B cell (primary cell): ENCODE data around the gene ATP12A. TPM values are rescaled to one million over a fixed set of nuclear protein-coding genes. Genes with fewer than 3 reads are reported as not detected.

Source experiments
- ATAC-seq: fragments of 200-7000 bp; cut with Tn5 transposase; one replicate; pipeline ENCODE4 v1.10.0; 2021; ENCODE audit warnings: low read depth, mild to moderate bottlenecking, moderate number of reproducible peaks, moderate library complexity
- CTCF ChIA-PET: fragments of 350-600 bp; sonication (Branson Sonifier 250); formaldehyde crosslinking; loops from one replicate; lab custom pipeline; 2021; ENCODE audit warnings: antibody characterized with exemption, inconsistent platforms; lab: Charles Lee
- POLR2A ChIA-PET: fragments of 350-600 bp; sonication (Branson Sonifier 250); formaldehyde crosslinking; loops from one replicate; lab custom pipeline; 2021; ENCODE audit warnings: antibody characterized with exemption; lab: Charles Lee
- DNase-seq: peaks from one replicate; pipeline ENCODE4 v3.0.0; 2013
- H2AFZ ChIP-seq: 2 replicates; pipeline ENCODE4 v1.6.1; 2012; ENCODE audit warnings: mild to moderate bottlenecking, low read depth, low read length; ENCODE audit not compliant: insufficient read depth, poor library complexity, severe bottlenecking
- H3K27ac ChIP-seq, 2 donors: 1 replicate in 1 of 2; 2 replicates in 1 of 2; pipeline ENCODE4 v1.5.1; 2012 to 2013; ENCODE audit warnings: low read length in 2 of 2, mild to moderate bottlenecking in 2 of 2, moderate library complexity in 1 of 2
- H3K27me3 ChIP-seq, 4 experiments: fragments of 200-600 bp in 1 of 4; sonication (generic) in 1 of 4; replicated peaks in 1 of 4; 1 replicate in 2 of 4; 2 replicates in 2 of 4; pipeline versions ENCODE4 v1.6.1 to v1.7.0; 2013 to 2016; ENCODE audit warnings: low read length in 3 of 4, mild to moderate bottlenecking in 2 of 4, mixed read lengths in 1 of 4, moderate library complexity in 1 of 4; ENCODE audit not compliant: insufficient read depth in 4 of 4, control insufficient read depth in 3 of 4; ENCODE audit errors: control extremely low read depth in 1 of 4
- H3K36me3 ChIP-seq, 2 experiments: replicated peaks in 1 of 2; 1 replicate in 1 of 2; 2 replicates in 1 of 2; pipeline versions ENCODE4 v1.6.1 to v1.7.1; 2013; ENCODE audit warnings: low read length in 1 of 2; ENCODE audit not compliant: insufficient read depth in 2 of 2, control insufficient read depth in 1 of 2; ENCODE audit errors: control extremely low read depth in 1 of 2, extremely low read depth in 1 of 2
- H3K4me1 ChIP-seq, 2 donors: fragments of 200-600 bp in 1 of 2; sonication (generic) in 1 of 2; 1 replicate in 1 of 2; 2 replicates in 1 of 2; pipeline versions ENCODE4 v1.5.1 to v1.6.1; 2013 to 2017; ENCODE audit warnings: low read length in 2 of 2; ENCODE audit not compliant: control insufficient read depth in 2 of 2, insufficient read depth in 2 of 2
- H3K4me2 ChIP-seq: replicated peaks from 2 replicates; pipeline ENCODE3; 2012; ENCODE audit warnings: mild to moderate bottlenecking, low read depth, low read length; ENCODE audit not compliant: poor library complexity, severe bottlenecking
- H3K4me3 ChIP-seq, 5 experiments: fragments of 200-600 bp in 1 of 5; sonication (generic) in 1 of 5; 1 replicate in 3 of 5; 2 replicates in 2 of 5; pipeline versions ENCODE4 v1.5.1 to v1.7.0; 2011 to 2016; ENCODE audit warnings: low read length in 4 of 5, mild to moderate bottlenecking in 4 of 5, low read depth in 2 of 5, control low read depth in 1 of 5, moderate library complexity in 1 of 5; ENCODE audit not compliant: insufficient read depth in 1 of 5; ENCODE audit errors: control extremely low read depth in 1 of 5, extremely low read depth in 1 of 5
- H3K79me2 ChIP-seq: fragments of 200-600 bp; sonication (generic); one replicate; pipeline ENCODE4 v1.6.0; 2016; ENCODE audit warnings: low read length; ENCODE audit not compliant: control insufficient read depth, insufficient read depth
- H3K9ac ChIP-seq: fragments of 200-600 bp; sonication (generic); 2 replicates; pipeline ENCODE4 v1.6.1; 2017; ENCODE audit warnings: mild to moderate bottlenecking, low read length, moderate library complexity
- H3K9me3 ChIP-seq, 3 donors: one replicate each; pipeline versions ENCODE4 v1.6.1 to v1.7.1; 2013; ENCODE audit warnings: low read length in 2 of 3; ENCODE audit not compliant: control insufficient read depth in 2 of 3, insufficient read depth in 1 of 3; ENCODE audit errors: control extremely low read depth in 1 of 3
- H4K20me1 ChIP-seq: 2 replicates; pipeline ENCODE4 v1.6.0; 2012; ENCODE audit warnings: mild to moderate bottlenecking, low read length; ENCODE audit not compliant: insufficient read depth, control insufficient read depth, poor library complexity, severe bottlenecking
- H3K27ac Mint-ChIP-seq: one replicate; pipeline ENCODE4 v1.8.0; 2021; ENCODE audit warnings: mixed read lengths
- H3K27me3 Mint-ChIP-seq: one replicate; pipeline ENCODE4 v1.8.0; 2021; ENCODE audit warnings: mixed read lengths
- H3K4me1 Mint-ChIP-seq: one replicate; pipeline ENCODE4 v1.8.0; 2021; ENCODE audit warnings: mixed read lengths
- H3K4me3 Mint-ChIP-seq: one replicate; pipeline ENCODE4 v1.8.0; 2021; ENCODE audit warnings: mixed read lengths
- H3K9me3 Mint-ChIP-seq: one replicate; pipeline ENCODE4 v1.8.0; 2022; ENCODE audit warnings: mixed read lengths; ENCODE audit not compliant: insufficient read depth
- CTCF ChIP-seq: fragments of 200-600 bp; IDR thresholded peaks from one replicate; pipeline ENCODE4 v1.8.0; 2022; ENCODE audit warnings: antibody characterized with exemption, mild to moderate bottlenecking
- EZH2 ChIP-seq: IDR thresholded peaks from 2 replicates; pipeline ENCODE4 v1.6.1; 2012; ENCODE audit warnings: borderline replicate concordance, low read depth, mild to moderate bottlenecking, moderate library complexity, low read length; ENCODE audit not compliant: insufficient read depth, poor library complexity, severe bottlenecking
- WGBS: methylation state at CpG from one replicate; pipeline ENCODE4 v1.1.5; 2013; ENCODE audit warnings: missing lambda C conversion rate; ENCODE audit not compliant: insufficient coverage; 5-methylcytosine and 5-hydroxymethylcytosine counted together
- intact Hi-C: fragments of 100-400 bp; cut with micrococcal nuclease; formaldehyde crosslinking; loops from one replicate; pipeline ENCODE4 v1.10.0; 2022
- polyA plus RNA-seq: library from polyadenylated mRNA; depleted of rRNA; stranded (reverse); fragments of >200 nt; gene quantifications from 2 replicates; pipeline ENCODE4 v1.2.3, GENCODE V29; 2012
- total RNA-seq, 2 donors: library from RNA; stranded (reverse); fragments of 120-200 nt in 1 of 2; gene quantifications; 1 replicate in 1 of 2; 2 replicates in 1 of 2; pipeline versions ENCODE4 v1.2.3 to v1.2.4, GENCODE V29; 2013 to 2022

Gene ATP12A
- total and polyA plus RNA-seq, 2 donors (not counting 1 experiment from before 2014, with no cell fraction given) = not detected

- Mint-ChIP-seq H3K4me3 (no peak overlapping the region), H3K27me3 (peaks cover 10% of the 10 kb centered on the region), H3K9me3 (no peaks in the 10 kb centered on the region), H3K27ac (no peak overlapping the region), H3K4me1 (no peaks in the 10 kb centered on the region)
- Histone ChIP-seq H3K9me3 (no peaks in the 10 kb centered on the region), H3K27me3 (peaks cover 0 to 2% (median 0%) of the 10 kb centered on the region in 4 experiments), H3K4me2 (no peak overlapping the region), H4K20me1 (no peaks in the 10 kb centered on the region), H3K79me2 (no peaks in the 10 kb centered on the region), H2AFZ (no peak overlapping the region), H3K4me1 (no peaks in the 10 kb centered on the region), H3K27ac (no peak overlapping the region), H3K9ac (no peak overlapping the region), H3K36me3 (no peaks in the 10 kb centered on the region), H3K4me3 (no peak overlapping the region)
- CTCF ChIA-PET = no interaction called here
- ATAC-seq = no peak
- intact Hi-C loops = no loop called here
- 92% methylated on average over 10 of the region's 12 CpGs for WGBS
- POLR2A ChIA-PET = no interaction called here
- TF ChIP-seq CTCF (no peak), EZH2 (no peak)
- no peak for DNase-seq
Observed at GRCh38 chr13:24719139-24719538, 38.9 kb downstream of the ATP12A start.

GRCh38 chr13:24723206-24723605 lies 43.0 kb downstream of the ATP12A start:
- CTCF ChIA-PET = no interaction called here
- H3K79me2 ChIP-seq = no peaks in the 10 kb centered on the region
- intact Hi-C loops = no loop called here
- Mint-ChIP-seq H3K27me3 (peaks cover 18% of the 10 kb centered on the region), H3K4me1 (no peaks in the 10 kb centered on the region), H3K27ac (no peak overlapping the region), H3K4me3 (no peak overlapping the region), H3K9me3 (no peaks in the 10 kb centered on the region)
- H3K36me3 ChIP-seq = no peaks in the 10 kb centered on the region
- TF ChIP-seq CTCF = no peak
- TF ChIP-seq EZH2 = no peak
- H3K27me3 ChIP-seq = no peaks in the 10 kb centered on the region
- POLR2A ChIA-PET = no interaction called here
- H3K9ac ChIP-seq = no peak overlapping the region
- ATAC-seq = no peak
- H3K4me3 ChIP-seq = no peak overlapping the region
- no peaks in the 10 kb centered on the region for H4K20me1 ChIP-seq
- no peak for DNase-seq
- 95% methylated on average over 12 of the region's 12 CpGs for WGBS
- peaks cover 0 to 3% of the 10 kb centered on the region in 2 donors for H3K4me1 ChIP-seq
- no peak overlapping the region for H3K4me2 ChIP-seq
- H3K27ac ChIP-seq = no peak overlapping the region
- no peak overlapping the region for H2AFZ ChIP-seq
- no peaks in the 10 kb centered on the region for H3K9me3 ChIP-seq
